ENCODE results near the gene SOAT1. TPM values are rescaled to one million over a fixed set of nuclear protein-coding genes. Genes with fewer than 3 reads are reported as not detected.
A peak's percentile ranks its signal among the peaks of the same experiment; 100 is the strongest.

SOAT1 gene
- total RNA-seq, 6 donors from 2014 or later, result 14.6 to 95.6 (median 34.3) TPM

- WGBS, 2 donors, result 74 to 79% methylated on average over 4 of the region's 4 CpGs
- peaks cover 0 to 19% (median 5%) of the 10 kb centered on the region in 4 donors for H3K36me3 ChIP-seq
- TF ChIP-seq POLR2AphosphoS5 (IDR thresholded peaks at IDR 0.05), result no peak
- TF ChIP-seq, protein P1, sequence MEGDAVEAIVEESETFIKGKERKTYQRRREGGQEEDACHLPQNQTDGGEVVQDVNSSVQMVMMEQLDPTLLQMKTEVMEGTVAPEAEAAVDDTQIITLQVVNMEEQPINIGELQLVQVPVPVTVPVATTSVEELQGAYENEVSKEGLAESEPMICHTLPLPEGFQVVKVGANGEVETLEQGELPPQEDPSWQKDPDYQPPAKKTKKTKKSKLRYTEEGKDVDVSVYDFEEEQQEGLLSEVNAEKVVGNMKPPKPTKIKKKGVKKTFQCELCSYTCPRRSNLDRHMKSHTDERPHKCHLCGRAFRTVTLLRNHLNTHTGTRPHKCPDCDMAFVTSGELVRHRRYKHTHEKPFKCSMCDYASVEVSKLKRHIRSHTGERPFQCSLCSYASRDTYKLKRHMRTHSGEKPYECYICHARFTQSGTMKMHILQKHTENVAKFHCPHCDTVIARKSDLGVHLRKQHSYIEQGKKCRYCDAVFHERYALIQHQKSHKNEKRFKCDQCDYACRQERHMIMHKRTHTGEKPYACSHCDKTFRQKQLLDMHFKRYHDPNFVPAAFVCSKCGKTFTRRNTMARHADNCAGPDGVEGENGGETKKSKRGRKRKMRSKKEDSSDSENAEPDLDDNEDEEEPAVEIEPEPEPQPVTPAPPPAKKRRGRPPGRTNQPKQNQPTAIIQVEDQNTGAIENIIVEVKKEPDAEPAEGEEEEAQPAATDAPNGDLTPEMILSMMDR (IDR thresholded peaks at IDR 0.05), result no peak
- ATAC-seq (ENCODE audit: low FRiP score in 2 of 2) (no peak), DNase-seq (no peak)
- H3K27ac ChIP-seq, result no peak overlapping the region
- H3K27me3 ChIP-seq, result no peaks in the 10 kb centered on the region
- peaks cover 0 to 2% (median 0%) of the 10 kb centered on the region in 4 donors for H3K4me1 ChIP-seq
- no peaks in the 10 kb centered on the region for H3K9me3 ChIP-seq
- no peak overlapping the region for H3K4me3 ChIP-seq
Measured at GRCh38 chr1:179323436-179323835, 29.8 kb downstream of the SOAT1 start.

DNA sequence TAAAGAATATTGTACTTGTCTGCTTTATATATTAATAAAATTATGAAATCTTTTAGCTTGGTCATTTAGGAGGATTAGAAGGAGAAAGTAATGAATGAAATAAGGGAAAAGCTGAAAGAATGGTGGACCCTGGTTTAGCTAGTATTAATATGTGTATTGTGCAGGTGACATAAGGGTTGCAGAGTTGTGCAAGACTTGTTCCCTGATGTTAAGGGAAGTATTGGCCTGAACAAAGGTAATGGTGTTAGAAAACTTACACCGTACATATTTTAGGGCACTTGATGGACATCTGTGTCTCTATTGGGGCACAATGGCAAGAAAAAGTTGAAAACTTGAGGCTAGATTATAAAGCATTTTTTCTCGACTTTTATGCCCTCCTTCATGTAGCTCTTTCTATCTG is 32.2 kb downstream of the SOAT1 start:
- Histone ChIP-seq H3K4me1 (peaks cover 0 to 2% (median 0%) of the 10 kb centered on the region in 4 donors), H3K4me3 (no peak overlapping the region), H3K9me3 (no peaks in the 10 kb centered on the region), H3K36me3 (peaks cover 0 to 19% (median 5%) of the 10 kb centered on the region in 4 donors), H3K27ac (no peak overlapping the region), H3K27me3 (no peaks in the 10 kb centered on the region)
- WGBS, 2 donors, result 53 to 87% methylated on average over 2 of the region's 2 CpGs
- no peak for TF ChIP-seq EP300 (IDR thresholded peaks at IDR 0.05)
- no peak for TF ChIP-seq POLR2AphosphoS5 (IDR thresholded peaks at IDR 0.05)
- TF ChIP-seq, protein P1 (IDR thresholded peaks at IDR 0.05), result no peak
- no peak for TF ChIP-seq POLR2A (IDR thresholded peaks at IDR 0.05)
- ATAC-seq (ENCODE audit: low FRiP score in 2 of 2), result no peak
- DNase-seq, result no peak

- ATAC-seq (ENCODE audit: low FRiP score in 2 of 2) (no peak), DNase-seq (no peak)
- no peak overlapping the region for H3K27ac ChIP-seq
- no peak overlapping the region for H3K4me3 ChIP-seq
- TF ChIP-seq, protein P1 (IDR thresholded peaks at IDR 0.05), result no peak
- TF ChIP-seq POLR2A (IDR thresholded peaks at IDR 0.05), result no peak
- TF ChIP-seq POLR2AphosphoS5 (IDR thresholded peaks at IDR 0.05), result no peak
- TF ChIP-seq EP300 (IDR thresholded peaks at IDR 0.05), result no peak
- peaks cover 0 to 19% (median 5%) of the 10 kb centered on the region in 4 donors for H3K36me3 ChIP-seq
- peaks cover 0 to 2% (median 0%) of the 10 kb centered on the region in 4 donors for H3K4me1 ChIP-seq
- H3K27me3 ChIP-seq, result no peaks in the 10 kb centered on the region
- WGBS, 2 donors, result 94 to 98% methylated on average over 3 of the region's 3 CpGs
- no peaks in the 10 kb centered on the region for H3K9me3 ChIP-seq
Measured at GRCh38 chr1:179326746-179327145, 33.1 kb downstream of the SOAT1 start.

DNA sequence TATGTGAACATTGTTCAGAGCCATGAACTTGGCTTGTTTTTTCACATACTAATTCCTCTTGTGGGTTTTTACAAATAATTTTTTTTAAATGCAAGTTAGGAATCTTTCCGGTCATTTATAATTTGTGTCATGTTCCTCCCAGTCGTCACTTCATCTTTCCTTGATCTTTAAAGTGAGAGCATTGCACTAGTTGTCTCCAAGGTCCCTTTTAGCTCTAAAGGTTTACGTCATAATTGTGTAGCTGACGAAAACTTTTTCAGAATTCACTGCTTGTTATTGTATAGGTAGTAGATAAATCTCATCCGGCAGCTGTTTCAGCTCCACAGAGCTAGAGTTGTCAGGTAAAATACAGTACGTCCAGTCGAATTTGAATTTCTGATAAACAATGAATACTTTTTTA is 33.6 kb downstream of the SOAT1 start:
- no peak for TF ChIP-seq POLR2AphosphoS5 (IDR thresholded peaks at IDR 0.05)
- 78 to 89% methylated on average over 7 of the region's 7 CpGs for WGBS, 2 donors

DNA sequence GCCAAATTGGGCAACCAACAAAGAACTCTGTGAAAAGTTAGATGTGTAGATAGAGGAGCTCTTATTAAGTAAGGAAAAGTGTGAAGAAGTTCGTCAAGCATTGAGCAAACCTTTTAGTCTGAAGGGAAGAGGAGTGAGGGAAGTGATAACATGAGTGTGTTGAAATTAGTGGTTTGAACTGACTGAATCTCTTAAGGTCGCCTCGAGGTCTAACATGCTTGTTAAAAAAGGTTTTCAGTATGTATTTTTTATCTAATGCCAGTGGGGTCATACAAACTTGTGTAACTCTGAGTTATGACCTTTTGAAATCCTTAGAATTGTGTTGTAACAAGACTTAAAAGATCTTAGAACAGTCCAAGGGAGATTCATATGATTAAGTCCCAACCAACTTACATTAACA is 34.1 kb downstream of the SOAT1 start:
- Histone ChIP-seq H3K4me1 (peaks cover 0 to 2% (median 0%) of the 10 kb centered on the region in 4 donors), H3K36me3 (peaks cover 0 to 19% (median 5%) of the 10 kb centered on the region in 4 donors), H3K9me3 (no peaks in the 10 kb centered on the region), H3K4me3 (no peak overlapping the region), H3K27ac (peak overlapping the region in 1 of 4 donors; percentile 46), H3K27me3 (no peaks in the 10 kb centered on the region)
- peak in 1 of 2 donors; percentile 66 for ATAC-seq (ENCODE audit: low FRiP score in 2 of 2)
- TF ChIP-seq POLR2A (IDR thresholded peaks at IDR 0.05) (no peak), EP300 (IDR thresholded peaks at IDR 0.05) (peak in 1 of 4 donors; percentile 44), POLR2AphosphoS5 (IDR thresholded peaks at IDR 0.05) (peak in 1 of 2 donors; percentile 36)
- TF ChIP-seq, protein P1 (IDR thresholded peaks at IDR 0.05), result no peak
- DNase-seq, result no peak
- 34 to 51% methylated on average over 3 of the region's 3 CpGs for WGBS, 2 donors

More for the DNA sequence above, 33.6 kb downstream of the SOAT1 start:
- Histone ChIP-seq H3K36me3 (peaks cover 0 to 19% (median 5%) of the 10 kb centered on the region in 4 donors), H3K27me3 (no peaks in the 10 kb centered on the region), H3K27ac (no peak overlapping the region), H3K9me3 (no peaks in the 10 kb centered on the region), H3K4me3 (no peak overlapping the region), H3K4me1 (peaks cover 0 to 2% (median 0%) of the 10 kb centered on the region in 4 donors)
- no peak for ATAC-seq (ENCODE audit: low FRiP score in 2 of 2)
- DNase-seq, result no peak
